GM21717 (cell line): ENCODE results near the gene CCL25.
"Not testable (repeated sequence)": the region's sequence is repeated elsewhere in the genome, so short reads cannot be mapped to it uniquely, and the experiment has no call there.

Source experiments
- ATAC-seq: cut with Tn5 transposase; IDR thresholded peaks from one replicate; pipeline ENCODE4 v1.9.1; 2021; ENCODE audit warnings: mild to moderate bottlenecking, moderate library complexity; ENCODE audit not compliant: unreplicated experiment

Gene CCL25, protein sequence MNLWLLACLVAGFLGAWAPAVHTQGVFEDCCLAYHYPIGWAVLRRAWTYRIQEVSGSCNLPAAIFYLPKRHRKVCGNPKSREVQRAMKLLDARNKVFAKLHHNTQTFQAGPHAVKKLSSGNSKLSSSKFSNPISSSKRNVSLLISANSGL

DNA sequence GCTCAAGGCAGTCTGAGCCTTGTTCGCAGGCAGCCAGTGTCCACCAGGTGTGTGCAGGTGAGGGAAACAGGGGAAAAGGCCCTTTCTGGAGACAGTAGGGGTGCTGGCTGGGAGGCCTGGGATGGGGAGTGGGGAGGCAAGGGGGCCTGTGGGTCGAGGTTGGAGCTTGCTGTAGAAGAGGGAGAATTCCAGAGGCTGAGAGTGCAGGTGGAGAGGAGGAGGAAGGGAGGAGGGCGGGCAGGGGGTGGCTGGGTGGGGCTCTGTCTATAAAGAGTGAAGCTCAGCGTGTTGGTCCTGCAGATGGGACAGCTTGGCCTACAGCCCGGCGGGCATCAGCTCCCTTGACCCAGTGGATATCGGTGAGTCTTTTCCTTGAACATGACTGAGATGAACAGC lies at the start of gene CCL25:
CCL25 (plus strand) TSS at position 297 of the 396 bp plus-strand sequence. CDS start 290 bp downstream, outside the sequence.
- ATAC-seq, result no peak

DNA sequence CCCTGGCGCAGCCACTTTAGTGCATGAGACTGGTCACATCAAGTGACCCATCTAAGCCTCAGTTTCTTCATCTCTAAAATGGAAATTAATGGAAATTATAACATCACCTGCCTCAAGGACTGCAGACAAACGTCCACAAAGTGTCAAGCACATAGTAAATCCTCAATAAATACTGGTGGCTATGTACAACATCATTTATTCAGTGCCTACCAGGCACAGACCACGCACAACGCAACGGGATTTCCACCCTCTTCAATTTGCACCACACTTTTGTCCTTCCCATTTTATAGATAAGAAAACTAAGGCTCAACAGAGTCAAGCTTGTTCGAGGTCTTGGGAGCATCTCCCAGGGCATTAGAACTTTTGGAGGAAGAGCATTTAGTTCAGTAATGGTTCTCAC lies 48.6 kb upstream of the CCL25 start:
- no peak for ATAC-seq

DNA sequence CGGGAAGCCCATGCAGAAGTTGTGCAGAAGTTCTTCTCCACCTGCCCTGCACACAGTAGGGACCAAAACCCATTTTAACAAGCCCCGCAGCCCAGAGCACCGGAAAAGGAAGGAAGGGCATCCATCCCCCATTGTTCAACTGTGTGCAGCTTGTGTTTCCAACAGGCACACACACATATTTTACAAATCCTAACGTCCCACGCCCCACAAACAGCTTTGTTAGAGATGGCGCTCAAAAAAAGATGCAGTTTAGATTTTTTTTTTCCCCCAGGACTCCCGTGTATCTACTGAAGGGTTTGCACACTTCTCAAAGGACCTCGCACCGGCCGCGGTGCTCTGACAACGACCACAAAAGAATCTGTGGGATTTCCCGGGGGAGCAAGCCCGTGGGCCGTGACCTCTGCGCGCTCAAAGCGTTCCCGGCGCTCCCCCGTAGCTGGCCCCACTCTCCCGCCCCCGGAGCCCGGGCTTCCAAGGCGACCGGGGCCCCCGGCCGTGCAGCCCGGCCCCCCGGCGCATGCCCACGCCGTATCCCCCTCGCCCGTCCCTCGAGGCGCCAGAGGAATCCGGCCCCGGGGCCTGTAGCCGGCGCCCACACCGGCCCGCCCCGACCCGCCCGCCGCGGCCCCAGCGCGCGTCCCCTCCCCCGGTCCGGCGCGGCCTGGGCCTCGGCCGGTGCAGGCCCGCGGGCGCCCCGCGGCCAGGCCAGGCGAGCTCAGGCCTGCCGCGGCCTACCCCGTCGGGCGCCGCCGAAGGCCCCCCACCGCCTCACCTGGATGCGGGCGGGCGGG lies 47.6 kb upstream of the CCL25 start:
- ATAC-seq, result peak; percentile 13

- ATAC-seq, result peak; percentile 59
Observed at GRCh38 chr19:8005534-8006256, 46.9 kb upstream of the CCL25 start, which contains the start of gene ELAVL1. TSS of gene ELAVL1 (minus strand) at chr19:8005641. CDS start at chr19:7991815, 13,826 bp downstream.

GRCh38 chr19:8017808-8018207 lies 34.8 kb upstream of the CCL25 start:
- no peak for ATAC-seq

GRCh38 chr19:8020681-8021080 lies 31.9 kb upstream of the CCL25 start:
- ATAC-seq, result no peak

GRCh38 chr19:8021374-8021773 lies 31.2 kb upstream of the CCL25 start:
- no peak for ATAC-seq

GRCh38 chr19:8022275-8022674 lies 30.3 kb upstream of the CCL25 start:
- no peak for ATAC-seq

DNA sequence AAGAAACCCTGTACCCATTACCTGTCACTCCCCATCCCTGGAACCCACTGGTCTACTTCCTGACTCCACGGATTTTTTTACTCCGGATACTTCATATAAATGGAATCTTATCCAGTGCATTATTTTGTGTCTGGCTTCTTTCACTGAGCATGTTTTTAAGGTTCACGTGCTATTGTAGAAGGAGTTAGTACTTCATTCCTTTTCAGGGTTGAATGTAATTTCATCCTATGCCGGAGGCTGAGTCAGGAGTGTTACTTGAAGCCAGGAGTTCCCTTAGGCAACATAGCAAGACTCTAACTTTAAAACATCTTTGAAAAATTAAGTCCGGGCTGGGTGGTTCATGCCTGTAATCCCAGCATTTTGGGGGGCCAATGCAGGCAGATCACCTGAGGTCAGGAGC lies 29.2 kb upstream of the CCL25 start:
- no peak for ATAC-seq

DNA sequence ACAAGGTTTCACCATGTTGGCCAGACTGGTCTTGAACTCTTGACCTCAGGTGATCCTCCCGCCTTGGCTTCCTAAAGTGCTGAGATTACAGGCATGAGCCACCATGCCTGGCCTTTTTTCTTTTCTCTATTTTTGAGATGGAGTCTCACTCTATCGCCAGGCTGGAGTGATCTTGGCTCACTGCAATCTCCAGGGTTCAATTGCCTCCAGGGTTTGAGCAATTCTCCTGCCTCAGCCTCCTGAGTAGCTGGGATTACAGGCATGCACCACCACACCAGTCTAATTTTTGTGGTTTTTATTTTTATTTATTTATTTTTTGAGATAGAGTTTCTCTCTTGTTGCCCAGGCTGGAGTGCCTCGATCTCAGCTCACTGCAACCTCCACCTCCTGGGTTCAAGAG lies 28.3 kb upstream of the CCL25 start:
- not testable (repeated sequence) for ATAC-seq

DNA sequence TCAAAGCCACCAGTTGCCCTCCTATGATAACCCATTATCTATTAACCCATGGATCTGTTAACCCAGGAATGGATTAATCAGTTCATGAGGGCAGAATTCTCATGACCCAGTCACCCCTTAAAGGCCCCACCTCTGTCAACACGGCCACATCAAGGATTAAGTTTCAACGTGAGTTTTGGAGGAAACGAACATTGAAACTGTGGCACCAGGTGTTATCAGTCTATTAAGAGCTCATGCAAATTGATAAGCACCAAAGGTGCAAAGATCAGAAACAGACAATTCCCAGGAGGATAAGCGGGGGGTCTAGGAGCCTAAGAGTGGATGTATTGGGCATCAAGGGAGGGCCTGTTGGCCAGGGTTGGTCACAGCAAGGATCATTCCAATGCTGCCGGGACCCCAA lies 27.2 kb upstream of the CCL25 start:
- ATAC-seq, result no peak

- ATAC-seq, result no peak
Observed at GRCh38 chr19:8028951-8029491, 23.5 kb upstream of the CCL25 start.

GRCh38 chr19:8030960-8031359 lies 21.6 kb upstream of the CCL25 start:
- ATAC-seq, result no peak

GRCh38 chr19:8033287-8034177 lies 19.0 kb upstream of the CCL25 start:
- ATAC-seq, result not testable (repeated sequence)

DNA sequence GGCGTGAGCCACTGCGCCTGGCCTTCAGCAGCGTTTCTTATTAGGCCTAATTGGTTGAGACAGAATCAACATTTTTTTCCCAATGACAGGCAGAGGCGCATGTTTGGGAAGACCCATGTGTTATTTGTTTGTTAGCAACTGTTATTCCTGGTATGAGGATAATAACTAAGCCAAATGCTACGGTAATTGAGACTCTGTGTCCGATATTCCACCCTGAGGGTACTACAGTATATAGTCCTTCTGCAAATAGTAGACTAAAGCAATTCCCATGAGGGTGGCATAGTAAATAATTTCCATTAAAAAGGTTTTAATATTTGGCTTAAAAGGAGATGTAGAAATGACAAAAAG lies 18.4 kb upstream of the CCL25 start:
- no peak for ATAC-seq

- no peak for ATAC-seq
Observed at GRCh38 chr19:8036434-8037099, 16.0 kb upstream of the CCL25 start.

GRCh38 chr19:8038815-8039214 lies 13.7 kb upstream of the CCL25 start:
- ATAC-seq, result no peak

- no peak for ATAC-seq
Observed at GRCh38 chr19:8039231-8039630, 13.3 kb upstream of the CCL25 start.

DNA sequence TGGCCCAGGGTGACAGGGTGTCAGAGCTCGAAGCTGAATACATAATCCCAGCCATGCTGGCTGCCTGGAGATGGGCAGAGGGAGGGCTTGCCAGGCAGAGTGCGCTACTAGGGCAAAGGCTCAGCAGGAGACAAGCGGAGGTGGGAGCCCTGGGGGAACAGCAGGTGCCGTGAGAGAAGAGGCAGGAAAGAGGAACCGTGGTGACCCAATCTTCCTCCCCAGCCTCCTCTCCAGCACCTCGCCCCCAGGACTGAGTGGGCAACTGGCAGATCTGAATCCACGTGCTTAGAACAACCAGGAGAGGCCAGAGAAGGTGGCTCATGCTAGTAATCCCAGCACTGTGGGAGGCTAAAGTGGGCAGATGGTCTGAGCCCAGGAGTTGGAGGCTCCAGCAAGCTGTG lies 11.0 kb upstream of the CCL25 start:
- ATAC-seq, result no peak

- no peak for ATAC-seq
Observed at GRCh38 chr19:8042900-8043299, 9.7 kb upstream of the CCL25 start.
